HG02610 (cell line): Measurements from ENCODE around the gene GATB.

Source experiments
- ATAC-seq: cut with Tn5 transposase; IDR thresholded peaks from one replicate; pipeline ENCODE4 v1.9.1; 2021; ENCODE audit warnings: mild to moderate bottlenecking, moderate library complexity; ENCODE audit not compliant: unreplicated experiment

Gene GATB

GRCh38 chr4:151675411-151675971, 85.3 kb downstream of the GATB start:
- ATAC-seq, result no peak

GRCh38 chr4:151674804-151675391, 85.9 kb downstream of the GATB start:
- no peak for ATAC-seq

GRCh38 chr4:151673908-151674520, 86.8 kb downstream of the GATB start:
- ATAC-seq, result no peak

DNA sequence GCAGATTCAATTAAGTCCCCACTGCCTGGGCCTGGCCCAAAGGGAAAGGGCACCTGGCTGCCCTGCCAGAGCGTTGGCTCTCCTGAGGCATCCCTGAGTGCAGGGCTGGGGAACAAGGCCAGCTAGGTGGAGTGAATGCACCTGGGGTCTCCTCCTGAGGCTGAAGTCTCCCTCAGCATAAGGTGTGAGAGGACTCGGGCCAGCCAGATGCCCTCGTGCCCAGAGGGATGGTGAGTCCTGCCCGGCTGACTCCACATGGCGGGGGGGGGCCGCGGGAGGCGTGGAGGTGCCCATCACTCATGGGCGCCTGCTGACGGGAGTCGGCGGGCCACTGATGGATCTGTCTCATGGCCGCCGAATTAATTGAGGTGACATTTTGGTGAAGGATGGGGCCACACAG, 87.8 kb downstream of the GATB start:
- ATAC-seq, result no peak

DNA sequence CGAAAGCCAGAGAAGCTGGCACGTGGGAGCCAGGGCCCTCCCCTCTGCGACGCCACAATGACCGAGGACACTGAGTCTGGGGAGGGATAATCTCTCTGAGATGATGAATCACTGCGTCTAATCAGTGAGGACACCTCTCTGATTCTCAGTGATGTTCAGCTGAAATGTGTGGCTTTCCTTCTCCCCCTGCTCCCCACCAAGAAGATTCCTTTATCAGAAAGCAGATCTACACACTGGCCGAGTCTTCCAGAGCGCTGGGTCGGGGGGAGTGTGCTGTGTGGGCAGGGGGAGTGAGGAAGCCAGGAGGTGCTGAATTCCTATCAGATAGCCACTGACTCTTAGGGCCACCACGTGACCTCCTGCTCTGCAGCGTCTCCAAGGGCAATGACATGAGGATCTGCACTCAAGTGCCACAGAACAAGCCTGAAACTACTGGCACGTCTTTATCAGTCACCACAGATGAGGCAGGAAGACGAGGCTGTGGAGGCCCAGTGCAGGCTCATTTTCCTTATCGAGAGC, 89.2 kb downstream of the GATB start:
- ATAC-seq, result no peak

DNA sequence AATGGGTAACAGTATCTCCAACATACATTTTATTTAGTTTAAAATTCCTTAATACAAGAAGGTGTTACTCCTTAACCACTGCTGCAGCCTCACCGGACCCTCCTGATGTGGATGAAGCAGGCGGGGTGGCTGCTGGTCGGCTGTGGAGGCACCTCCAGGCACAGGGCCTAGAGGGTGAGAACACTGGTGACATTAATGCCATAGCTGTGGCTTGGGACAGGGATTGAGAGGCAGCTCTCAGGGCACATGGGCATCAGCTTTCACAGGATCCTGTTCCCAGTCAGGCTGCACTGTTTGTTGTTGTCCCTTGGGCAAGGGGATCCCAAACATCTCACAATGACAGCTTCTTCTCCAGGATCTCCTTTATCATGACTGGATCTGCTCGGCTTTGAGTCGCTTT, 90.0 kb downstream of the GATB start:
- ATAC-seq, result no peak

DNA sequence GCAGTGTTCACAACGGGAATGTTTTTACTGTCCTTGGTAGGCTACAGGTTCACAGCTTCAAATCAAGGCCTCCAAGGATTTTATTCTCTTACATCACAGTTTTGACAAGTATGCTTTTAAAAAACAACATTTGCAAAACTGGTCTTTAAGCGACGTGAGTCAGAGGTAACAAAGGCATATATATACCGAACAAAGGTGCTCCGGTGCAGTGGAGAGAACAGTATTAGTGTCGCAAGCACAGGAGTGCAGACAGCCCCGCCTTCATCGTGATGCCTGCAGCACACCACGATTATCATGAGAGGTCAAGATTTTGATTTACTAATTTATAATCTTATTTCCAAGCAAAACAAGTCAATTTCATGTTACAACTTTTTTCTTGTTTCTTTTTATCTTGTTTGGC, 90.8 kb downstream of the GATB start:
- no peak for ATAC-seq

- no peak for ATAC-seq
These were observed 92.0 kb downstream of the GATB start for GRCh38 chr4:151668689-151669402.

DNA sequence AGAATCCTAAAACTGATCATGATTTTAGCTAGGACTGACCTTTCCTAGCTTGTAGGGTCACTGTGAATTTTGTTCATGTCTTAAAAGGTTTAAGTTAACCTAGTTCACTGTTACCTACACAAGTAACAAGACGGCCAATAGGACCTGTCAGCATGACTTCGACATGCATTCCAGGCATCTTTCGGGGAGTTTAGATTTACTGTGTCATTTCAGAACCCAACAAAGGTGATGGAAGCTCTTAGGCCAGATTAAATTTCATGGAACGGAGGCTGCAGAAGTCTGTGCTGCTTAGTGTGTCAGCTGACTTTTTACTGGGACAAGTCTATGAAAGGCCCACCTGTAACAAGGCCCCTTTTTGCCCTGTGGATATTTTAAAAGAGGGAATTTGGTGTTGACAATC, 93.1 kb downstream of the GATB start:
- no peak for ATAC-seq

- no peak for ATAC-seq
These were observed 93.8 kb downstream of the GATB start for GRCh38 chr4:151667048-151667447.

GRCh38 chr4:151666501-151666900, 94.3 kb downstream of the GATB start:
- ATAC-seq, result no peak

DNA sequence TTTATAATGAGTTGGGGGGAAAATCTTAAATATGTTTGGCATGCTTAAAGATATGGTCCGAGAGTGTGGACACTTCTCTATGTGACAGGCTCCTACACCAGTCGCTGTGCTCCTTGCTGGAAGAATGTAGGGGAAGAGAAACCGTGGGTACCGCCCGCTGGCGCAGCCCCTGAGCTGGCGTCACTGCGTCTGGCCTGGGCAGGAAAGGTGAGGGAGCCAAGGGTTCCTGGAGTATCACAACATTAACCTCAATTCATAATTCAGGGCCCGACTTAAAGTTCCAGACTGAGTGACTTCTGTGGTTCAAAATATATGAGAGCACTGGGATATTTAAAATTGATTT, 95.1 kb downstream of the GATB start:
- no peak for ATAC-seq

- ATAC-seq, result no peak
These were observed 95.6 kb downstream of the GATB start for GRCh38 chr4:151665022-151665784.

- ATAC-seq, result no peak
These were observed 96.5 kb downstream of the GATB start for GRCh38 chr4:151664289-151664688.

GRCh38 chr4:151663109-151663508, 97.7 kb downstream of the GATB start:
- ATAC-seq, result no peak

DNA sequence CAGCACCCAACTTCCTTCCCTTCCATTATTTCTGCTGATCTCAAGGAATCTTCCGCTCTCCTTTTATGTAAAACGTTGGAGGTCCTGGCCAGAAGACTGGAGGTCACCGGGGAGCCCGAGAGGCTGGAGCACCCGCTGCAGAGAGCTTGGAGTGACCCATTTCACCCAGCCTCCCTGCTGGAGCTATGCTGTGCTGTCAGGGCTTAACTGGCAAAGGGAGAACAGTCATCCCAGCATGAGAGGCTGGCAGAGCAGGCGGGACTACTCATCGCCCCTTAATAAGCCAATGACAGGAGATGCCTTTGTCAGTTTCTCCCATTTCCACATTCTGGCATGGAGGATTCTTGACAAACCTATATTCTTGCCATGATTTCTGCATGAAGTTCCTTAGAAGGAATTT, 98.9 kb downstream of the GATB start:
- no peak for ATAC-seq

DNA sequence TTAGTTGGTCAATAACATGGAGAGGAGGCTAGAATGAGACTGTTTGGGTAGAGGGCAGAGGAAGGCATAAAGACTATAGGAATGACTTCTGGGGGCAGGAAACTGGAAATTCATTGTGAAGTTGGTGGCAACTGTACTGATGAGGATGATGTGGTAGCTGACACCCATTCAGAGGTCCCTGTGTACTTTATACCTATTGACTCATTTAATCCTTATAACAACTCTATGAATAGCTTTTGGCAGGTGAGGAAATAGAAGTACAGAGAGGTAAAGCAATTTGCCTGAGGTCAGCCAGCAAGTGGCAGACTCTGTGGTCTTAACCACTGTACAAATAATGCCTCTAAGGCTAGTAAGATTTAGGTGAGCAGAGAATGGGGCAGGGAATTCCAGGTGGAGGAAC, 100.1 kb downstream of the GATB start:
- no peak for ATAC-seq

- ATAC-seq, result no peak
These were observed 101.0 kb downstream of the GATB start for GRCh38 chr4:151659601-151660364.

DNA sequence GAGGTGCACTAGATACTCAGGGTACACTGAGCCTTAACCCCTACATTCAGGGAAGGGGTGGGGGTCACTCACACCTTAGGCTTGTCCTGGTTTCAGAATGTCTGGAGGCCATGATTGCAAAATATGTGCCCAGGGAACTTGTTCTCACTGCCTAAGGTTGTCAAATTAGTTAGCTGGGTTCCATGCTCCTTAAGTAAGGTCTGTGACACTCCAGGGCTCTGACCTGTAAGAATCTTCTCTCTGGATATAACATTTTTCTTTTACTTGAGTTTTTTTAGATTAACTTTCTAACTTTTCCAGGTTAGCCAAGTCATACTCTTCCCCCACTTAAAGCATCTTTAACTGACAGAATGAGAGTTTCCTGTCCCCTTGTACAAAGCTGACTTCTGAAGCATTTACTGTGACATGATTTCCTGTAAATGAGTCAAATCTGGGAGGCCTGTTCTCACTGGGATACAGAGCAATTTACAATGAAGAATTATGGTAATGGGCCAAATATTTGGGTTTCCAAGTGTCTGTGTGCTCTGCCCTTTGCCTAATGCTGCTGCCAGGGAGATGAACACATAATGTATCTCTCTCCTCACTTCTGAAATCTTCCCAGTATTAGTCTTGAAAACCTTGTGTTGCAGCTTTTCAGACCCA, 101.7 kb downstream of the GATB start:
- ATAC-seq, result peak; percentile 71

- ATAC-seq, result no peak
These were observed 102.9 kb downstream of the GATB start for GRCh38 chr4:151657896-151658295.
